SU-DHL-6 (cell line): ENCODE data around the gene DOK6.

ENCODE experiments used
- H2AFZ ChIP-seq: fragments of 200-600 bp; sonication (generic); 2 replicates; pipeline ENCODE4 v1.6.1; 2014; ENCODE audit warnings: low read depth, mild to moderate bottlenecking, moderate library complexity, mixed read lengths, antibody characterized with exemption, low read length; ENCODE audit not compliant: severe bottlenecking
- H3F3A ChIP-seq: fragments of 200-600 bp; shearing (Covaris generic); 2 replicates; pipeline ENCODE4 v1.6.0; 2016; ENCODE audit warnings: antibody characterized with exemption, mild to moderate bottlenecking; ENCODE audit not compliant: insufficient read depth
- H3K27ac ChIP-seq: fragments of 200-600 bp; sonication (generic); 2 replicates; pipeline ENCODE4 v1.5.1; 2016; ENCODE audit warnings: low read depth, mild to moderate bottlenecking, low read length, moderate library complexity, mixed read lengths
- H3K27me3 ChIP-seq: fragments of 200-600 bp; sonication (generic), shearing (Covaris generic); 2 replicates; pipeline ENCODE4 v1.6.0; 2014; ENCODE audit warnings: mild to moderate bottlenecking, low read length
- H3K36me3 ChIP-seq: fragments of 200-600 bp; sonication (generic); 2 replicates; pipeline ENCODE4 v1.6.1; 2014; ENCODE audit warnings: mild to moderate bottlenecking, low read length, mixed read lengths
- H3K4me2 ChIP-seq: fragments of 300-600, 200-600 bp; shearing (Covaris generic), sonication (generic); 2 replicates; pipeline ENCODE4 v1.6.0; 2014; ENCODE audit warnings: low read length, low read depth, mild to moderate bottlenecking; ENCODE audit not compliant: poor library complexity, severe bottlenecking
- H3K4me3 ChIP-seq: fragments of 200-600 bp; sonication (generic); 2 replicates; pipeline ENCODE4 v1.5.1; 2014; ENCODE audit warnings: antibody characterized with exemption, low read length, mild to moderate bottlenecking, mixed read lengths; ENCODE audit not compliant: insufficient read depth, poor library complexity, severe bottlenecking
- H3K79me2 ChIP-seq: fragments of 200-600 bp; sonication (generic); 2 replicates; pipeline ENCODE4 v1.6.1; 2014; ENCODE audit warnings: mild to moderate bottlenecking, low read length, moderate library complexity; ENCODE audit not compliant: insufficient read depth
- H3K9ac ChIP-seq: fragments of 200-600 bp; sonication (generic); 2 replicates; pipeline ENCODE4 v1.7.0; 2014; ENCODE audit warnings: mild to moderate bottlenecking, low read length
- H3K9me2 ChIP-seq: fragments of 200-600 bp; sonication (generic); replicated peaks from 2 replicates; pipeline ENCODE4 v1.6.1; 2014; ENCODE audit warnings: low read length; ENCODE audit not compliant: insufficient read depth
- H3K9me3 ChIP-seq: fragments of 200-600 bp; sonication (generic); 2 replicates; pipeline ENCODE4 v1.6.1; 2014; ENCODE audit warnings: low read length, mixed read lengths; ENCODE audit not compliant: insufficient read depth
- H4K20me1 ChIP-seq: fragments of 200-600 bp; sonication (generic); 2 replicates; pipeline ENCODE4 v1.6.1; 2014; ENCODE audit warnings: low read depth, mild to moderate bottlenecking, antibody characterized with exemption, low read length, moderate library complexity, mixed read lengths
- CTCF ChIP-seq: fragments of 200-600 bp; sonication (generic); IDR thresholded peaks from one replicate; pipeline ENCODE4 v1.5.1; 2017; ENCODE audit warnings: antibody characterized with exemption, mild to moderate bottlenecking, low read length, moderate library complexity; ENCODE audit not compliant: insufficient read depth, poor library complexity, severe bottlenecking
- EZH2phosphoT487 ChIP-seq: fragments of 200-600 bp; sonication (generic), shearing (Covaris generic); conservative IDR thresholded peaks from 2 replicates; pipeline ENCODE4 v1.6.1; 2018; ENCODE audit warnings: mild to moderate bottlenecking, antibody characterized with exemption, low read length, moderate library complexity, mixed read lengths

The DOK6 gene

GRCh38 chr18:69697069-69697468, 296.4 kb downstream of the DOK6 start:
- Histone ChIP-seq H2AFZ (no peak overlapping the region), H3K79me2 (no peaks in the 10 kb centered on the region), H3K9ac (no peak overlapping the region), H3K9me2 (no peaks in the 10 kb centered on the region), H3K9me3 (no peaks in the 10 kb centered on the region), H3K27me3 (no peaks in the 10 kb centered on the region), H3K4me2 (no peak overlapping the region), H3K4me3 (no peak overlapping the region), H3K36me3 (no peaks in the 10 kb centered on the region; the same call in 1 of the 2 replicates), H3K27ac (no peak overlapping the region), H3F3A (no peaks in the 10 kb centered on the region), H4K20me1 (no peaks in the 10 kb centered on the region)
- TF ChIP-seq EZH2phosphoT487, result no peak
- no peak for TF ChIP-seq CTCF

GRCh38 chr18:69697689-69698088, 297.0 kb downstream of the DOK6 start:
- Histone ChIP-seq H3K36me3 (no peaks in the 10 kb centered on the region; the same call in 1 of the 2 replicates), H3K9me2 (no peaks in the 10 kb centered on the region), H2AFZ (no peak overlapping the region), H3K4me2 (no peak overlapping the region), H3K4me3 (no peak overlapping the region), H3K27me3 (no peaks in the 10 kb centered on the region), H3K27ac (no peak overlapping the region), H3K79me2 (no peaks in the 10 kb centered on the region), H3K9me3 (no peaks in the 10 kb centered on the region), H3K9ac (no peak overlapping the region), H4K20me1 (no peaks in the 10 kb centered on the region), H3F3A (no peaks in the 10 kb centered on the region)
- TF ChIP-seq CTCF, result no peak

GRCh38 chr18:69701305-69701704, 300.6 kb downstream of the DOK6 start:
- no peaks in the 10 kb centered on the region for H3K9me2 ChIP-seq
- no peak overlapping the region for H3K4me2 ChIP-seq
- no peaks in the 10 kb centered on the region for H3K9me3 ChIP-seq

More at GRCh38 chr18:69701305-69701704, 300.6 kb downstream of the DOK6 start:
- H4K20me1 ChIP-seq, result no peaks in the 10 kb centered on the region
- H2AFZ ChIP-seq, result no peak overlapping the region
- no peaks in the 10 kb centered on the region for H3K27me3 ChIP-seq
- TF ChIP-seq EZH2phosphoT487 (no peak), CTCF (no peak)
- no peaks in the 10 kb centered on the region; the same call in 1 of the 2 replicates for H3K36me3 ChIP-seq
- no peak overlapping the region for H3K9ac ChIP-seq
- no peak overlapping the region for H3K27ac ChIP-seq
- H3K4me3 ChIP-seq, result no peak overlapping the region
- no peaks in the 10 kb centered on the region for H3K79me2 ChIP-seq
- H3F3A ChIP-seq, result no peaks in the 10 kb centered on the region
